Ectodermal cell (in vitro differentiated cells): ENCODE results near the gene CD34.

Experiments
- H3K27ac ChIP-seq: 2 replicates; pipeline ENCODE4 v1.7.0; 2013; ENCODE audit warnings: mild to moderate bottlenecking, low read depth, low read length; ENCODE audit not compliant: insufficient read depth, poor library complexity, severe bottlenecking
- H3K27me3 ChIP-seq: 2 replicates; pipeline ENCODE4 v1.7.0; 2013; ENCODE audit warnings: mild to moderate bottlenecking, low read length; ENCODE audit not compliant: insufficient read depth, control insufficient read depth, poor library complexity, severe bottlenecking
- H3K36me3 ChIP-seq: one replicate; pipeline ENCODE4 v1.7.0; 2013; ENCODE audit warnings: low read length; ENCODE audit not compliant: control insufficient read depth, insufficient read depth
- H3K4me1 ChIP-seq: one replicate; pipeline ENCODE4 v1.7.0; 2013; ENCODE audit warnings: low read length; ENCODE audit not compliant: control insufficient read depth, insufficient read depth
- H3K4me3 ChIP-seq: 2 replicates; pipeline ENCODE4 v1.7.0; 2013; ENCODE audit warnings: low read depth, low read length, control low read depth; ENCODE audit not compliant: insufficient read depth
- H3K9me3 ChIP-seq: 2 replicates; pipeline ENCODE4 v1.7.0; 2013; ENCODE audit warnings: mild to moderate bottlenecking, low read length, moderate library complexity; ENCODE audit not compliant: control insufficient read depth
- WGBS, 2 experiments: methylation state at CpG; one replicate each; pipeline ENCODE4 v1.1.7; 2013; ENCODE audit warnings: missing lambda C conversion rate in 2 of 2; 5-methylcytosine and 5-hydroxymethylcytosine counted together

Gene CD34

GRCh38 chr1:207858281-207858680, 52.6 kb downstream of the CD34 start:
- H3K27me3 ChIP-seq, result no peaks in the 10 kb centered on the region
- H3K4me1 ChIP-seq, result no peaks in the 10 kb centered on the region
- no peak overlapping the region for H3K27ac ChIP-seq
- H3K4me3 ChIP-seq, result no peak overlapping the region
- WGBS, 2 experiments, result 95 to 100% methylated on average over 1 of the region's 1 CpG
- no peaks in the 10 kb centered on the region for H3K9me3 ChIP-seq
- H3K36me3 ChIP-seq, result no peaks in the 10 kb centered on the region

- 91 to 92% methylated on average over 7 of the region's 7 CpGs for WGBS, 2 experiments
- Histone ChIP-seq H3K4me3 (no peak overlapping the region), H3K9me3 (no peaks in the 10 kb centered on the region), H3K27ac (no peak overlapping the region), H3K27me3 (no peaks in the 10 kb centered on the region), H3K4me1 (no peaks in the 10 kb centered on the region), H3K36me3 (no peaks in the 10 kb centered on the region)
These were observed 53.5 kb downstream of the CD34 start for GRCh38 chr1:207857447-207857846.

- H3K27me3 ChIP-seq, result no peaks in the 10 kb centered on the region
- no peaks in the 10 kb centered on the region for H3K9me3 ChIP-seq
- H3K4me3 ChIP-seq, result no peak overlapping the region
- no peaks in the 10 kb centered on the region for H3K4me1 ChIP-seq
- no peak overlapping the region for H3K27ac ChIP-seq
- 95 to 100% methylated on average over 1 of the region's 1 CpG for WGBS, 2 experiments
- no peaks in the 10 kb centered on the region for H3K36me3 ChIP-seq
These were observed 54.5 kb downstream of the CD34 start for GRCh38 chr1:207856276-207857023.

GRCh38 chr1:207854001-207854400, 56.9 kb downstream of the CD34 start:
- Histone ChIP-seq H3K9me3 (no peaks in the 10 kb centered on the region), H3K4me3 (no peak overlapping the region), H3K27ac (no peak overlapping the region), H3K4me1 (no peaks in the 10 kb centered on the region), H3K27me3 (no peaks in the 10 kb centered on the region), H3K36me3 (no peaks in the 10 kb centered on the region)
- 88 to 90% methylated on average over 2 of the region's 2 CpGs for WGBS, 2 experiments

- 73 to 75% methylated on average over 1 of the region's 1 CpG for WGBS, 2 experiments
- Histone ChIP-seq H3K27me3 (no peaks in the 10 kb centered on the region), H3K27ac (no peak overlapping the region), H3K4me3 (no peak overlapping the region), H3K9me3 (no peaks in the 10 kb centered on the region), H3K4me1 (no peaks in the 10 kb centered on the region), H3K36me3 (no peaks in the 10 kb centered on the region)
These were observed 57.6 kb downstream of the CD34 start for GRCh38 chr1:207853372-207853757.

- Histone ChIP-seq H3K9me3 (no peaks in the 10 kb centered on the region), H3K4me3 (no peak overlapping the region), H3K27ac (no peak overlapping the region), H3K36me3 (no peaks in the 10 kb centered on the region), H3K27me3 (no peaks in the 10 kb centered on the region), H3K4me1 (no peaks in the 10 kb centered on the region)
- 85 to 88% methylated on average over 9 of the region's 9 CpGs for WGBS, 2 experiments
These were observed 58.2 kb downstream of the CD34 start for GRCh38 chr1:207852576-207853371.

- Histone ChIP-seq H3K27me3 (no peaks in the 10 kb centered on the region), H3K36me3 (no peaks in the 10 kb centered on the region), H3K9me3 (no peaks in the 10 kb centered on the region), H3K27ac (no peak overlapping the region), H3K4me3 (no peak overlapping the region), H3K4me1 (no peaks in the 10 kb centered on the region)
- WGBS, 2 experiments, result 87 to 91% methylated on average over 4 of the region's 4 CpGs
These were observed 59.2 kb downstream of the CD34 start for GRCh38 chr1:207851696-207852095.

- H3K36me3 ChIP-seq, result no peaks in the 10 kb centered on the region
- H3K4me3 ChIP-seq, result no peak overlapping the region
- H3K27ac ChIP-seq, result no peak overlapping the region
- no peaks in the 10 kb centered on the region for H3K27me3 ChIP-seq
- no peaks in the 10 kb centered on the region for H3K9me3 ChIP-seq
- no peaks in the 10 kb centered on the region for H3K4me1 ChIP-seq
- 87 to 92% methylated on average over 7 of the region's 7 CpGs for WGBS, 2 experiments
These were observed 60.1 kb downstream of the CD34 start for GRCh38 chr1:207850621-207851407.

- H3K27me3 ChIP-seq, result no peaks in the 10 kb centered on the region
These were observed 61.3 kb downstream of the CD34 start for GRCh38 chr1:207849646-207850045.

GRCh38 chr1:207849016-207849415, 61.9 kb downstream of the CD34 start:
- Histone ChIP-seq H3K27me3 (no peaks in the 10 kb centered on the region), H3K4me1 (no peaks in the 10 kb centered on the region), H3K9me3 (no peaks in the 10 kb centered on the region), H3K36me3 (no peaks in the 10 kb centered on the region), H3K27ac (no peak overlapping the region), H3K4me3 (no peak overlapping the region)
- 92% methylated on average over 3 of the region's 3 CpGs for WGBS, 2 experiments

More at GRCh38 chr1:207849646-207850045, 61.3 kb downstream of the CD34 start:
- Histone ChIP-seq H3K27ac (no peak overlapping the region), H3K36me3 (no peaks in the 10 kb centered on the region), H3K4me1 (no peaks in the 10 kb centered on the region), H3K9me3 (no peaks in the 10 kb centered on the region), H3K4me3 (no peak overlapping the region)
- WGBS, 2 experiments, result 91 to 92% methylated on average over 7 to 8 of the region's 8 CpGs
